Peyer's patch (tissue), 4 donors: ENCODE measurements around the gene ABCA13. TPM values are rescaled to one million over a fixed set of nuclear protein-coding genes. Genes with fewer than 3 reads are reported as not detected.
"Not testable (repeated sequence)": the region's sequence is repeated elsewhere in the genome, so short reads cannot be mapped to it uniquely, and the experiment has no call there.

Source experiments
- DNase-seq, 3 donors: peaks; one replicate each; pipeline ENCODE4 v3.0.0-alpha.2; 2017 to 2019
- H3K27ac ChIP-seq, 4 donors: fragments of 200-600 bp; sonication (generic); one replicate each; pipeline ENCODE4 v1.5.1; 2016 to 2019
- H3K27me3 ChIP-seq, 2 donors: fragments of 200-600 bp; sonication (generic); one replicate each; pipeline ENCODE4 v1.5.1; 2019
- H3K36me3 ChIP-seq, 3 donors: fragments of 200-600 bp; sonication (generic); one replicate each; pipeline ENCODE4 v1.5.1; 2016 to 2019
- H3K4me1 ChIP-seq, 4 donors: fragments of 200-600 bp; sonication (generic); one replicate each; pipeline ENCODE4 v1.5.1; 2016 to 2019
- H3K4me3 ChIP-seq, 4 donors: fragments of 200-600 bp; sonication (generic); 1 replicate in 3 of 4; 2 replicates in 1 of 4; pipeline ENCODE4 v1.5.1; 2016 to 2019; ENCODE audit warnings: mild to moderate bottlenecking in 1 of 4
- H3K9me3 ChIP-seq, 4 donors: fragments of 200-600 bp; sonication (generic); one replicate each; pipeline ENCODE4 v1.5.1; 2016 to 2019; ENCODE audit warnings: mild to moderate bottlenecking in 1 of 4
- CTCF ChIP-seq, 6 experiments: fragments of 450-650 bp in 4 of 6; fragments of 200-600 bp in 2 of 6; sonication (generic) in 1 of 6; IDR thresholded peaks; one replicate each; pipeline ENCODE4 v1.5.1; 2017 to 2019; ENCODE audit warnings: antibody characterized with exemption in 6 of 6, mild to moderate bottlenecking in 3 of 6, moderate library complexity in 1 of 6
- POLR2A ChIP-seq, 2 donors: fragments of 450-650 bp; IDR thresholded peaks; one replicate each; pipeline ENCODE4 v1.5.1; 2017; ENCODE audit warnings: antibody characterized with exemption in 2 of 2, mild to moderate bottlenecking in 2 of 2, moderate library complexity in 2 of 2
- total RNA-seq, 4 donors: library from RNA; depleted of rRNA; stranded (reverse); fragments of >200 nt; gene quantifications; one replicate each; pipeline ENCODE4 v1.1.0, GENCODE V29; 2016

ABCA13 gene
- total RNA-seq, 4 donors from 2014 or later, result 0.53 to 2.7 (median 1.7) TPM

GRCh38 chr7:48140001-48140681, 31.1 kb upstream of the ABCA13 start:
- Histone ChIP-seq H3K36me3 (no peaks in the 10 kb centered on the region), H3K27ac (peak overlapping the region in 3 of 4 donors; percentile 53 to 89 (median 81)), H3K27me3 (no peaks in the 10 kb centered on the region), H3K9me3 (peaks cover 0 to 3% (median 0%) of the 10 kb centered on the region in 4 donors), H3K4me1 (peaks cover 0 to 56% (median 7%) of the 10 kb centered on the region in 4 donors), H3K4me3 (peak overlapping the region in 2 of 4 donors; percentile 20 to 38)
- TF ChIP-seq POLR2A (IDR thresholded peaks at IDR 0.05), result no peak
- peak in 1 of 6 experiments; percentile 11 for TF ChIP-seq CTCF (IDR thresholded peaks at IDR 0.05)
- DNase-seq, result peak in 2 of 3 donors; percentile 64 to 69

- no peaks in the 10 kb centered on the region for H3K27me3 ChIP-seq
- H3K4me1 ChIP-seq, result peaks cover 0 to 64% (median 7%) of the 10 kb centered on the region in 4 donors
- no peaks in the 10 kb centered on the region for H3K36me3 ChIP-seq
- peak overlapping the region in 3 of 4 donors; percentile 53 to 89 (median 81) for H3K27ac ChIP-seq
- TF ChIP-seq POLR2A (IDR thresholded peaks at IDR 0.05), result no peak
- no peak for TF ChIP-seq CTCF (IDR thresholded peaks at IDR 0.05)
- H3K9me3 ChIP-seq, result peaks cover 0 to 3% (median 0%) of the 10 kb centered on the region in 4 donors
- DNase-seq, result no peak
- H3K4me3 ChIP-seq, result no peak overlapping the region
Measured at GRCh38 chr7:48141521-48141920, 29.7 kb upstream of the ABCA13 start.

DNA sequence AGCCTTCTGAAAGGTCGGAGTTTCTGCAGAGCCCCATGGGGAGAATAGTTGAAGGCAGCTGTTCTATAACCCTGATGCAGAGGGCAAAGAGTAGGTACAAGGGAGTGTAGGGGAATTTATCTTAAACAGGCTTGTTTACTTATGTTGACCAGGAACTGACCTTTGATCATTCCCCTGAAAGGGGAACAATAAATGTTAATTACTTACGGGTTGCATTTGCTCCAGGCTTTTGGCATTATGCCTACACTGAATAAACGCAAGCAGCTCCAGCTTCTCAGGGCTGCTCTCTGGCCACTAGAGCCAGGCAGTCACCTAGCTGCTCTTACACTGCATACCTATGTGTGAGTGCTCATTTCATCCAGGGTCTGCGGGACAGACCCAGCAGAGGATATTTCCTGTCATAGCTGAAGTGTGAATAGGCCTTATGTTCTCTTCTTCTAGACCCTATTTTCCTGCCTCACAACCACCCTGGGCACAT, 26.9 kb upstream of the ABCA13 start:
- peak overlapping the region in 3 of 4 donors; percentile 53 to 89 (median 85) for H3K27ac ChIP-seq
- TF ChIP-seq POLR2A (IDR thresholded peaks at IDR 0.05) (peak in 1 of 2 donors; percentile 51), CTCF (IDR thresholded peaks at IDR 0.05) (peak in 3 of 6 experiments; percentile 21 to 30 (median 26))
- H3K4me1 ChIP-seq, result peaks cover 0 to 76% (median 7%) of the 10 kb centered on the region in 4 donors
- H3K36me3 ChIP-seq, result no peaks in the 10 kb centered on the region
- DNase-seq, result peak in 2 of 3 donors; percentile 54 to 60
- no peak overlapping the region for H3K4me3 ChIP-seq
- no peaks in the 10 kb centered on the region for H3K27me3 ChIP-seq
- H3K9me3 ChIP-seq, result peaks cover 0 to 3% (median 0%) of the 10 kb centered on the region in 4 donors

GRCh38 chr7:48147078-48147591, 24.1 kb upstream of the ABCA13 start:
- Histone ChIP-seq H3K27ac (peak overlapping the region in 3 of 4 donors; percentile 68 to 93 (median 85)), H3K36me3 (no peaks in the 10 kb centered on the region), H3K27me3 (no peaks in the 10 kb centered on the region), H3K9me3 (no peaks in the 10 kb centered on the region), H3K4me1 (peaks cover 0 to 47% (median 0%) of the 10 kb centered on the region in 4 donors), H3K4me3 (peak overlapping the region in 2 of 4 donors; percentile 34 to 37)
- peak in 1 of 2 donors; percentile 67 for TF ChIP-seq POLR2A (IDR thresholded peaks at IDR 0.05)
- TF ChIP-seq CTCF (IDR thresholded peaks at IDR 0.05), result no peak
- DNase-seq, result peak in 2 of 3 donors; percentile 71 to 72

- Histone ChIP-seq H3K4me1 (peaks cover 0 to 42% (median 0%) of the 10 kb centered on the region in 4 donors), H3K4me3 (peak overlapping the region in 2 of 4 donors; percentile 34 to 37), H3K27ac (peak overlapping the region in 3 of 4 donors; percentile 68 to 93 (median 85))
- peak in 1 of 3 donors; percentile 57 for DNase-seq
- H3K36me3 ChIP-seq, H3K27me3 ChIP-seq, H3K9me3 ChIP-seq: not testable (repeated sequence)
Measured at GRCh38 chr7:48147690-48148089, 23.6 kb upstream of the ABCA13 start.

GRCh38 chr7:48148311-48148710, 22.9 kb upstream of the ABCA13 start:
- H3K9me3 ChIP-seq, result no peaks in the 10 kb centered on the region
- no peaks in the 10 kb centered on the region for H3K27me3 ChIP-seq
- no peak overlapping the region for H3K4me3 ChIP-seq
- TF ChIP-seq CTCF (IDR thresholded peaks at IDR 0.05), result no peak
- TF ChIP-seq POLR2A (IDR thresholded peaks at IDR 0.05), result no peak
- DNase-seq, result no peak
- no peaks in the 10 kb centered on the region for H3K36me3 ChIP-seq
- peak overlapping the region in 3 of 4 donors; percentile 68 to 93 (median 85) for H3K27ac ChIP-seq
- H3K4me1 ChIP-seq, result peaks cover 0 to 36% (median 0%) of the 10 kb centered on the region in 4 donors
